ENCODE measurements around the gene AGAP1. TPM values are rescaled to one million over a fixed set of nuclear protein-coding genes. Genes with fewer than 3 reads are reported as not detected.

The AGAP1 gene
- total RNA-seq, 1 donor from 2014 or later: 21.1 TPM

DNA sequence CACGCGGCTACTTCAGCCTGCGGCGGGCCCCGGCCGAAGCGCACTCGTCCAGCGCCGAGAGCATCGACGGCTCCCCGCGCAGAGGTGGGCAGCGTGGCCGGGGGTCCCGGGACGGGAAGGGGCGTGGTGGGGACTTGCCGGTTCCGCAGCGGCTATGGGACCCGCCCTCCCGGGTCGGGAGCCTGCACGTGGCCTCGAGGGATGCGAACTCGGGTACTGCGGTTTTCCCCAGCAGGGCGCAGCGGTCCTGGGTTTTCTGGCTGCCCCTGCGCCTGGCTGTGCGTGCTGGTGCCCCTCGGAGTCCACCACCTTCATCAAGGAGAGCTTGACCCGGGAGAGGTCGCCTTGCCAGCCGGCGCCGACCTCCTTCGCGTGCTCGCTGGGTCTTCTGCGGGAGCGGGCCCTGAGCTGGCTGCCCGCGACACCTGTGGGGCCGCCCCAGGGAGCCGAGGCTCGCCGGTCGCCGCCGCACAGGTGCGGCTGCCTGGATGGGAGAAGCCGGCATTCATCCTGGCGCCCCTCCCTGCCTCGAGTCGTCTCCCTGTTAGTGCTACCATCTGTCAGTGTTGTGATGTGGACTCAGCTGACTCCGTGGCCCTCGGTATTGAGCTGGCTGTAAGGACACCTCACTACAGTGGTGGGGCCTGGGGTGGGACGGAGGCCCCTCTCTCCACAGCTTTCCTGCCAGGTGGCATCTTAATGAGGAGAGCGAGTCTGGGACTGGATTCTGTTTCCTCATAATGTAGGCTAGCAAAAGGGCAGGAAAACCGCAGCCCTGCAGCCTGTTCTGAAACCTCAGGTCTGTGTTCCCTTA lies 177.3 kb downstream of the AGAP1 start:
- Histone ChIP-seq H3K4me1 (peaks cover 22% of the 10 kb centered on the region), H3K9me3 (no peaks in the 10 kb centered on the region), H3K36me3 (no peaks in the 10 kb centered on the region), H3K27me3 (no peaks in the 10 kb centered on the region), H3K27ac (peak overlapping the region; percentile 48), H3K4me3 (peak overlapping the region; percentile 47 to 52)
- DNase-seq (ENCODE audit: extremely low spot score in 2 of 2): no peak
- TF ChIP-seq, protein P1, sequence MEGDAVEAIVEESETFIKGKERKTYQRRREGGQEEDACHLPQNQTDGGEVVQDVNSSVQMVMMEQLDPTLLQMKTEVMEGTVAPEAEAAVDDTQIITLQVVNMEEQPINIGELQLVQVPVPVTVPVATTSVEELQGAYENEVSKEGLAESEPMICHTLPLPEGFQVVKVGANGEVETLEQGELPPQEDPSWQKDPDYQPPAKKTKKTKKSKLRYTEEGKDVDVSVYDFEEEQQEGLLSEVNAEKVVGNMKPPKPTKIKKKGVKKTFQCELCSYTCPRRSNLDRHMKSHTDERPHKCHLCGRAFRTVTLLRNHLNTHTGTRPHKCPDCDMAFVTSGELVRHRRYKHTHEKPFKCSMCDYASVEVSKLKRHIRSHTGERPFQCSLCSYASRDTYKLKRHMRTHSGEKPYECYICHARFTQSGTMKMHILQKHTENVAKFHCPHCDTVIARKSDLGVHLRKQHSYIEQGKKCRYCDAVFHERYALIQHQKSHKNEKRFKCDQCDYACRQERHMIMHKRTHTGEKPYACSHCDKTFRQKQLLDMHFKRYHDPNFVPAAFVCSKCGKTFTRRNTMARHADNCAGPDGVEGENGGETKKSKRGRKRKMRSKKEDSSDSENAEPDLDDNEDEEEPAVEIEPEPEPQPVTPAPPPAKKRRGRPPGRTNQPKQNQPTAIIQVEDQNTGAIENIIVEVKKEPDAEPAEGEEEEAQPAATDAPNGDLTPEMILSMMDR (IDR thresholded peaks at IDR 0.05): no peak
- no peak for TF ChIP-seq POLR2A (IDR thresholded peaks at IDR 0.05)
- no peak for TF ChIP-seq POLR2AphosphoS5 (IDR thresholded peaks at IDR 0.05; ENCODE audit: insufficient read depth in 1 of 2, low read depth in 1 of 2)
- intact Hi-C loops (cut with DNase I): loop anchor here (5.0 kb wide), 2 partner anchors 71 to 74 kb away; no protein-coding TSS in a partner anchor

DNA sequence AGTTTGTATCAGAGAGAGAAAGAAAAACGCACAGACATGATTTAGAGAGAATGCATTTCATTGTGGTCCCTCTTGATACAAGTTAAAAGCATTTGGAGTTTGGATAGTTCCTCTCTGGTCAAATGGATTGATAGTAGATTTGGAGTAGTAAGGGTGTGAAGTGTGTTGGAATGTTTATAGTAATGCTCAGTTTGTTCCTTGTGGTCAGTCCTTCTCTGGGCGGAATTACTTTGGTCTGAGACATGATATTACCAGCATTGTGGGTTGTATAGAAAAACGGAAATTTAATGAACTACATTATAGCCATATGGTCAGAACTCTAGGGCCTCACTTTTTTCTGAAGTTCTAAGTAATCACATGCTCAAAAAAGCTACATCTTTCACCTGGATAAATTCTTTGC lies 178.9 kb downstream of the AGAP1 start:
- no peak overlapping the region for H3K4me3 ChIP-seq
- H3K36me3 ChIP-seq: no peaks in the 10 kb centered on the region
- intact Hi-C loops (cut with DNase I): loop anchor here (5.0 kb wide), 2 partner anchors 70 to 75 kb away; no protein-coding TSS in a partner anchor
- peaks cover 20% of the 10 kb centered on the region for H3K4me1 ChIP-seq
- no peaks in the 10 kb centered on the region for H3K9me3 ChIP-seq
- DNase-seq (ENCODE audit: extremely low spot score in 2 of 2): no peak
- H3K27ac ChIP-seq: no peak overlapping the region
- TF ChIP-seq POLR2AphosphoS5 (IDR thresholded peaks at IDR 0.05; ENCODE audit: insufficient read depth in 1 of 2, low read depth in 1 of 2): no peak
- TF ChIP-seq, protein P1 (IDR thresholded peaks at IDR 0.05): no peak
- no peaks in the 10 kb centered on the region for H3K27me3 ChIP-seq

DNA sequence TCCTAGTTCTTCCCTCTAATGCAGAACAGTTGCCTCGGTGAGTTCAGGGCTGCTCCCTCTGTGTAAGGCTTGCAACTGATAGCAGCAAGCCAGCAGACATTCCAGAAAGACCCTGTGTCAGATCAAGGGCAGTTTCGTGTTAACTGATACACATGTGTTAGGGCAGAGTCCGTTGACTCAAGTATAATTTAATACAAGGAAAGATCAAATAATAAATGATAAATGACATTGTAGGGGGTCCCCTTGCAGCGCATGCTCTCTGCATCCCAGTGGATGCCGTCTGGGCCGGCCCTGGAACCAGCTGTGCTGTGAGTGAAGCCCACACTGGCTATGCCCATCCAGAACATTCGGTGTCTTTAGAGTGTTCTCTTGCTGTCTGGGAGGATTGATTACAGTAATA lies 180.3 kb downstream of the AGAP1 start:
- DNase-seq (ENCODE audit: extremely low spot score in 2 of 2): no peak
- H3K27ac ChIP-seq: no peak overlapping the region
- H3K9me3 ChIP-seq: no peaks in the 10 kb centered on the region
- H3K27me3 ChIP-seq: no peaks in the 10 kb centered on the region
- no peak overlapping the region for H3K4me3 ChIP-seq
- intact Hi-C loops (cut with DNase I): loop anchor here (5.0 kb wide), 2 partner anchors 68 to 77 kb away; no protein-coding TSS in a partner anchor
- no peaks in the 10 kb centered on the region for H3K36me3 ChIP-seq
- peaks cover 15% of the 10 kb centered on the region for H3K4me1 ChIP-seq
- TF ChIP-seq POLR2A (IDR thresholded peaks at IDR 0.05): no peak
- TF ChIP-seq POLR2AphosphoS5 (IDR thresholded peaks at IDR 0.05; ENCODE audit: insufficient read depth in 1 of 2, low read depth in 1 of 2): no peak
- TF ChIP-seq, protein P1 (IDR thresholded peaks at IDR 0.05): no peak

DNA sequence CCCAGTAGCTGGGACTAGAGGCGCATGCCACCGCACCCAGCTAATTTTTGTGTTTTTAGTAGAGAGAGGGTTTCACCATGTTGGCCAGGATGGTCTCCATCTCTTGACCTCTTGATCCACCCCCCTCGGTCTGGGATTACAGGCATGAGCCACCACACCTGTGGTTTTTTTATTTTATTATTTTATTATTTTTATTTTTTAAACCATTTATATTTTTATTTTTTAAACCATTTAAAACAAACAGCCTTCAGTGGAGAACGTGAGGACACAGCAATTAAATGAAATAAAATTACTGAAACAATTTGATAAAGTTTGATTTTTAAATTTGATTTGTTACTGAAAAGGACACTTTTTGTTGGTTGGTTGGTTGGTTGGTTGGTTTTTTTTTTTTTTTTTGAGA lies 181.0 kb downstream of the AGAP1 start:
- TF ChIP-seq POLR2A (IDR thresholded peaks at IDR 0.05): no peak
- TF ChIP-seq, protein P1 (IDR thresholded peaks at IDR 0.05): no peak
- no peak for TF ChIP-seq POLR2AphosphoS5 (IDR thresholded peaks at IDR 0.05; ENCODE audit: insufficient read depth in 1 of 2, low read depth in 1 of 2)
- Histone ChIP-seq H3K4me1 (peaks cover 14% of the 10 kb centered on the region), H3K36me3 (no peaks in the 10 kb centered on the region), H3K4me3 (no peak overlapping the region), H3K27ac (no peak overlapping the region), H3K27me3 (no peaks in the 10 kb centered on the region), H3K9me3 (no peaks in the 10 kb centered on the region)
- intact Hi-C loops (cut with DNase I): loop anchor here (5.0 kb wide), 2 partner anchors 67 to 78 kb away; no protein-coding TSS in a partner anchor
- no peak for DNase-seq (ENCODE audit: extremely low spot score in 2 of 2)

All from vagina (tissue), 2 donors.